Ammon's horn (tissue), 1 donor: ENCODE results near the gene ARMC9.

Experiments used
- DNase-seq: peaks from one replicate; pipeline ENCODE4 v3.0.0-alpha.2; 2016; ENCODE audit warnings: low spot score

ARMC9 gene

GRCh38 chr2:231423176-231423575 lies 224.7 kb downstream of the ARMC9 start:
- no peak for DNase-seq
